Bronchial epithelial cell (primary cell): Measurements from ENCODE around the gene KNOP1. TPM values are rescaled to one million over a fixed set of nuclear protein-coding genes. Genes with fewer than 3 reads are reported as not detected.
A peak's percentile ranks its signal among the peaks of the same experiment; 100 is the strongest.

Experiments
- DNase-seq: peaks from one replicate; pipeline ENCODE4 v3.0.0-alpha.2; 2010; ENCODE audit warnings: low read depth
- FAIRE-seq: peaks from 2 replicates; lab custom pipeline; 2011; peaks lifted over from hg19 to GRCh38; lab: Jason Lieb, UNC
- H3K27me3 ChIP-seq: 2 replicates; pipeline ENCODE4 v1.5.1; 2011; ENCODE audit warnings: low read length; ENCODE audit not compliant: control insufficient read depth, insufficient read depth
- H3K36me3 ChIP-seq: 2 replicates; pipeline ENCODE4 v1.5.1; 2011; ENCODE audit warnings: low read length; ENCODE audit not compliant: control insufficient read depth, insufficient read depth
- H3K4me3 ChIP-seq: 2 replicates; pipeline ENCODE4 v1.5.1; 2011; ENCODE audit warnings: mild to moderate bottlenecking, low read depth, low read length, control low read depth
- total RNA-seq: library from RNA; depleted of rRNA; stranded (reverse); fragments of >200 nt; gene quantifications from 2 replicates; pipeline ENCODE4 v1.2.1, GENCODE V29; 2014
- TF ChIP-seq, protein P1 (sequence below): IDR thresholded peaks from 2 replicates; pipeline ENCODE4 v1.5.1; 2011; ENCODE audit warnings: mild to moderate bottlenecking, moderate library complexity, low read length, control low read depth, inconsistent platforms; ENCODE audit not compliant: insufficient read depth, severe bottlenecking

Gene KNOP1
- total RNA-seq, 1 donor from 2014 or later = 15.0 TPM

DNA sequence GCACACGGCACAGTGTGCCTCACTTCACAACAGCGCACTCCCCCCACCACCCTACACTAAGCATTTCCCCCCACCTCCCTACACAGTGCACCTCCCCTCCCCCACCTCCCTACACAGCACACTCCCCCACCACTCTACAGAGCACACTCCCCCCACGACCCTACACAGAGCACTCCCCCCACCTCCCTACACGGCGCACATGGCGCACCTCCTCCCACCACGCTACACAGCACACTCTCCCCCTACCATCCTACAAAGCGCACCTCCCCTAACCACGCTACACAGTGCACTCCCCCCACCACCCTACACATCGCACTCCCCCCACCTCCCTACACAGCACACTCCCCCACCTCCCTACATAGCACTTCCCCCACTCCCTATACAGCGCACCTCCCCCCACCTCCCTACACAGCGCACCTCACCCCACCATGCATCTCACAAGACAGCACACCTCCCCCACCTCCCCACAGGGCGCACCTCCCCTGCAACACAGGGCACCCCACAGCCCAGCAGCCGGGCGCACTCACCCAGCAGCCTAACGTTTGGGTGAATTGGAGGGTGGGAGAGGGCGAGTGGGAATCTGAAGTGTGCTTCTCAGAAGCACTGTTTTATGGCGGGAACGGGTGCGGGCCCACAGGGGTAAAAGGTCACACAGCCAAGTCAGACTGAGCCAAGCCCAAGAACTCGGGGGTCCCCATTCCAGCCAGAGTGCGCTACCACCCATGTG, 10.3 kb downstream of the KNOP1 start:
- no peaks in the 10 kb centered on the region for H3K27me3 ChIP-seq
- H3K4me3 ChIP-seq = no peak overlapping the region
- DNase-seq = no peak
- FAIRE-seq = no peak
- H3K36me3 ChIP-seq = peaks cover 25% of the 10 kb centered on the region
- TF ChIP-seq, protein P1, sequence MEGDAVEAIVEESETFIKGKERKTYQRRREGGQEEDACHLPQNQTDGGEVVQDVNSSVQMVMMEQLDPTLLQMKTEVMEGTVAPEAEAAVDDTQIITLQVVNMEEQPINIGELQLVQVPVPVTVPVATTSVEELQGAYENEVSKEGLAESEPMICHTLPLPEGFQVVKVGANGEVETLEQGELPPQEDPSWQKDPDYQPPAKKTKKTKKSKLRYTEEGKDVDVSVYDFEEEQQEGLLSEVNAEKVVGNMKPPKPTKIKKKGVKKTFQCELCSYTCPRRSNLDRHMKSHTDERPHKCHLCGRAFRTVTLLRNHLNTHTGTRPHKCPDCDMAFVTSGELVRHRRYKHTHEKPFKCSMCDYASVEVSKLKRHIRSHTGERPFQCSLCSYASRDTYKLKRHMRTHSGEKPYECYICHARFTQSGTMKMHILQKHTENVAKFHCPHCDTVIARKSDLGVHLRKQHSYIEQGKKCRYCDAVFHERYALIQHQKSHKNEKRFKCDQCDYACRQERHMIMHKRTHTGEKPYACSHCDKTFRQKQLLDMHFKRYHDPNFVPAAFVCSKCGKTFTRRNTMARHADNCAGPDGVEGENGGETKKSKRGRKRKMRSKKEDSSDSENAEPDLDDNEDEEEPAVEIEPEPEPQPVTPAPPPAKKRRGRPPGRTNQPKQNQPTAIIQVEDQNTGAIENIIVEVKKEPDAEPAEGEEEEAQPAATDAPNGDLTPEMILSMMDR = no peak

DNA sequence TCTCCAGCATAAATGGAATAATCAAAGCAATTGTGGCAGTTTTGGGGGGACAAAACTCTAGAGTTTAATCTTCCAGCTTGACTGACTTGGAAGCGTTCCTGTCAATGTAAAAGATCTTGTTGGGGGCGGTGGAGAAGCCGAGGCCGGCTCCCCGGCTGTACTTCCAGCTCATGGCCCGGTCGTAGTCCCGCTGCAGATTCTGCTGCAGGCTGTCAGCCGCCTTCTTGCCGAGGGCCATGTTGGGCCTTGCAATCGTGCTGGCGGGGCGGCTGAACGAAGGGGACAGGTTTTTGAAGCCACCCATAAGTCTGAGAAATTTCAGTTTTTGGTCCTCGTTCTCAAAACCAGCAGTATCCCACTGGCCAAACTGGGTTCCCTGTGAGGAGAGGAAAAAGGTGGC, 11.2 kb downstream of the KNOP1 start:
- DNase-seq (no peak), FAIRE-seq (no peak)
- H3K36me3 ChIP-seq = peaks cover 22% of the 10 kb centered on the region
- TF ChIP-seq, protein P1 = no peak
- no peaks in the 10 kb centered on the region for H3K27me3 ChIP-seq
- no peak overlapping the region for H3K4me3 ChIP-seq

DNA sequence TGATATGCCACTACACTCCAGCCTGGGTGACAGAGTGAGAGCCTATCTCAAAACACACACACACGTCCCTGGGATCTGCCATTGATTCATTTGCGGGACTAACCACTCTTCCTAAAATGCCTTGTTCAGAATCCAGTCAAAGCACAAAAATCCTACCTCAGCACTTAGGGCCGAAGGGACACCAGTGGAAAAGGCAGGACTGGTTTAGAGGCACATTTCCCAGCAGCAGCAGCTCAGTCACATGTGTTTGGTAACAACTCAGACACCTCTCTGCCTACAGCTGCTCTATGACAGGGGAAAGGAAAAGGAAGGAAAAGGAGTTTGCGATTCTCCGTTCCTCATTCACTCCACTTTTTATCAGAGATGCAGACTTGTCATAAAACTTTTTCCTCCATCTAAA, 12.2 kb downstream of the KNOP1 start:
- FAIRE-seq (no peak), DNase-seq (no peak)
- no peaks in the 10 kb centered on the region for H3K27me3 ChIP-seq
- H3K36me3 ChIP-seq = peaks cover 16% of the 10 kb centered on the region
- H3K4me3 ChIP-seq = no peak overlapping the region
- TF ChIP-seq, protein P1 = no peak

DNA sequence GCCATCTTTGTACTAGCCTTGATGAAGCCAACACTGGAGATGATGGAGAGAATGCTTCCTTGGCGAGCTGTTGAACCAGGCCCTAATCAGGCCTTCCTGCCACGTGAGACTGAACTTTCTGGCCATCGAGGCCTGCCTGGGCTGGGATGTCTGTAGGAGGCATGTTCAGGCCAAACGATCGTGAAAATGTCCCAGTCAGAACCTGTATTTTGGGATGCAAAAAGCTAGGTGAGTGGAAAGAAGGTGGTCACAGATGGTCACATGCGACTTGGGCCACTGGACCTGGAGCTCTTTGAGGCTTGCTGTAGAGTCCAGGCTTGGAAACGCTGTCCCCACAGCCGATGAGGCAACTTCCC, 12.9 kb downstream of the KNOP1 start:
- Histone ChIP-seq H3K36me3 (peaks cover 13% of the 10 kb centered on the region), H3K4me3 (no peak overlapping the region), H3K27me3 (no peaks in the 10 kb centered on the region)
- DNase-seq (no peak), FAIRE-seq (peak; percentile 76)
- TF ChIP-seq, protein P1 = no peak

DNA sequence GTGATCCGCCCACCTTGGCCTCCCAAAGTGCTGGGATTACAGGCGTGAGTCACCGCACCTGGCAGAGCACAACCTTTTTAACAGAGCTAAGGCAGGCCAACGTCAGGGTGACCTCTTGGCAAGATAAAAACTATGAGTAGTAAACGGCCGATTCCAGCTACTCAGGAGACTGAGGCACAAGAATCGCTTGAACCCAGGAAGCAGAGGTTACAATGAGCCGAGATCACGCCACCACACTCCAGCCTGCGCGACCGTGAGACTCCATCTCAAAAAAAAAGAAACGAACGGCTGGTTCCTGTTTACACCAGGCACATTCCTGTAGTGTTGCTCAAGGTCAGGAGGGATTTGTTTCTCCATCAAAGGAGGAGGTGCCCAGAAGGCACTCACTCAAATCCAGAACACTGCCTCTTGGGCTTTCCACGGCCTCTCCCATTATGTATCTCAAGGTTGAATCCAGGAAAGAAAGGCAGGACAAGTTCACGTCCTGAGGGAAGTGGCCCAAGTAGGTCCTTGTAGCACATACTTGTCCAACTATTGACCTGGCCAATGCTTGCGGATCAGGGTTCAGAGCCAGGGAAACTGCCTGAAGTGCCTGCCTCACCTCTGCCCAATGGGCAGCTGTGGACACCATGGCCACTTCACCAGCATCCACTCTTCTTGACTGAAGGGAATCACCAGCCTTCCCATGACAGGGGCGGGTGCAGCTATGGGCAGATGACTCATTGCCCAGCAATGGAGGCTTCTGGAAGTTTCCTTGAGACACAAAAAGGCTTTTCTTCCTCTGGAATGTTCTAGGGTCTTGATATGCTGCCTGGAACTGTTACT, 13.5 kb downstream of the KNOP1 start:
- peaks cover 8% of the 10 kb centered on the region for H3K36me3 ChIP-seq
- DNase-seq (peak; percentile 42), FAIRE-seq (no peak)
- H3K27me3 ChIP-seq = no peaks in the 10 kb centered on the region
- no peak overlapping the region for H3K4me3 ChIP-seq
- TF ChIP-seq, protein P1 = no peak
